Prostate gland (tissue), 2 donors: ENCODE measurements around the gene SLC25A42. TPM values are rescaled to one million over a fixed set of nuclear protein-coding genes. Genes with fewer than 3 reads are reported as not detected.

Experiments used
- DNase-seq: peaks from one replicate; pipeline ENCODE4 v3.0.0-alpha.2; 2019; ENCODE audit warnings: low spot score
- H3K27ac ChIP-seq, 2 donors: fragments of 200-600 bp; sonication (generic); 2 replicates each; pipeline ENCODE4 v1.5.1; 2017 to 2019
- H3K27me3 ChIP-seq: fragments of 200-600 bp; sonication (generic); replicated peaks from 2 replicates; pipeline ENCODE4 v1.5.1; 2019; ENCODE audit not compliant: insufficient read depth
- H3K36me3 ChIP-seq, 2 donors: fragments of 200-600 bp; sonication (generic); 1 replicate in 1 of 2; 2 replicates in 1 of 2; pipeline versions ENCODE4 v1.5.1 to v1.8.1; 2017 to 2019
- H3K4me1 ChIP-seq: fragments of 200-600 bp; sonication (generic); replicated peaks from 2 replicates; pipeline ENCODE4 v1.5.1; 2019
- H3K4me3 ChIP-seq, 2 donors: fragments of 200-600 bp; sonication (generic); 2 replicates each; pipeline ENCODE4 v1.5.1; 2017 to 2019
- H3K9me3 ChIP-seq: fragments of 200-600 bp; sonication (generic); 2 replicates; pipeline ENCODE4 v1.5.1; 2017
- CTCF ChIP-seq, 4 experiments: fragments of 200-600 bp in 2 of 4; fragments of 450-650 bp in 2 of 4; sonication (generic) in 2 of 4; IDR thresholded peaks; 1 replicate in 3 of 4; 2 replicates in 1 of 4; pipeline ENCODE4 v1.5.1; 2016 to 2019; ENCODE audit warnings: antibody characterized with exemption in 4 of 4, mild to moderate bottlenecking in 2 of 4, moderate library complexity in 2 of 4
- POLR2A ChIP-seq: fragments of 450-650 bp; IDR thresholded peaks from one replicate; pipeline ENCODE4 v1.6.1; 2016; ENCODE audit warnings: antibody characterized with exemption, mild to moderate bottlenecking
- POLR2AphosphoS5 ChIP-seq: sonication (generic); formaldehyde crosslinking; IDR thresholded peaks from one replicate; pipeline ENCODE4 v1.6.1; 2017; ENCODE audit warnings: antibody characterized with exemption
- WGBS: methylation state at CpG from one replicate; pipeline ENCODE4 v1.1.5; 2018; 5-methylcytosine and 5-hydroxymethylcytosine counted together
- intact Hi-C: fragments of 100-400 bp; cut with DNase I; formaldehyde crosslinking; loops from one replicate; pipeline ENCODE4 v1.14.2; 2022
- total RNA-seq, 2 donors: library from RNA; depleted of rRNA; stranded (reverse); fragments of >200 nt; gene quantifications; one replicate each; pipeline ENCODE4 v1.1.0, GENCODE V29; 2016

Gene SLC25A42
- total RNA-seq, 2 donors from 2014 or later = 11.5 to 18.6 TPM

GRCh38 chr19:19040417-19040816 is 23.4 kb upstream of the SLC25A42 start:
- peak; percentile 75 for DNase-seq
- TF ChIP-seq POLR2AphosphoS5 (peak; percentile 72), CTCF (IDR thresholded peaks at IDR 0.05) (no peak)
- WGBS = 36% methylated on average over 7 of the region's 7 CpGs

GRCh38 chr19:19042732-19043280 is 21.0 kb upstream of the SLC25A42 start:
- Histone ChIP-seq H3K9me3 (no peaks in the 10 kb centered on the region), H3K27ac (no peak overlapping the region), H3K4me1 (no peaks in the 10 kb centered on the region), H3K36me3 (no peaks in the 10 kb centered on the region), H3K27me3 (no peaks in the 10 kb centered on the region), H3K4me3 (no peak overlapping the region)
- WGBS = 93% methylated on average over 13 of the region's 13 CpGs
- intact Hi-C loops = no loop called here
- no peak for TF ChIP-seq CTCF (IDR thresholded peaks at IDR 0.05)
- TF ChIP-seq POLR2AphosphoS5 = no peak
- no peak for TF ChIP-seq POLR2A
- DNase-seq = no peak

More at GRCh38 chr19:19040417-19040816, 23.4 kb upstream of the SLC25A42 start:
- H3K27ac ChIP-seq = peak overlapping the region; percentile 47 to 49
- no peaks in the 10 kb centered on the region for H3K9me3 ChIP-seq
- no peaks in the 10 kb centered on the region for H3K36me3 ChIP-seq
- no peaks in the 10 kb centered on the region for H3K4me1 ChIP-seq
- intact Hi-C loops = no loop called here
- H3K27me3 ChIP-seq = no peaks in the 10 kb centered on the region
- H3K4me3 ChIP-seq = no peak overlapping the region

GRCh38 chr19:19043481-19043880 is 20.3 kb upstream of the SLC25A42 start:
- Histone ChIP-seq H3K9me3 (no peaks in the 10 kb centered on the region), H3K4me1 (no peaks in the 10 kb centered on the region), H3K36me3 (no peaks in the 10 kb centered on the region), H3K4me3 (no peak overlapping the region), H3K27me3 (no peaks in the 10 kb centered on the region), H3K27ac (no peak overlapping the region)
- DNase-seq = no peak
- TF ChIP-seq POLR2A = no peak
- TF ChIP-seq CTCF (IDR thresholded peaks at IDR 0.05) = no peak
- TF ChIP-seq POLR2AphosphoS5 = no peak
- intact Hi-C loops = no loop called here
- WGBS = 90% methylated on average over 6 of the region's 6 CpGs

- 88% methylated on average over 6 of the region's 6 CpGs for WGBS
- H3K4me3 ChIP-seq = no peak overlapping the region
- intact Hi-C loops = no loop called here
- no peak for DNase-seq
- H3K27ac ChIP-seq = no peak overlapping the region
- no peaks in the 10 kb centered on the region for H3K36me3 ChIP-seq
- no peaks in the 10 kb centered on the region for H3K27me3 ChIP-seq
- no peaks in the 10 kb centered on the region for H3K9me3 ChIP-seq
- H3K4me1 ChIP-seq = no peaks in the 10 kb centered on the region
- no peak for TF ChIP-seq POLR2A
- no peak for TF ChIP-seq POLR2AphosphoS5
- no peak for TF ChIP-seq CTCF (IDR thresholded peaks at IDR 0.05)
Measured at GRCh38 chr19:19043881-19044280, 19.9 kb upstream of the SLC25A42 start.

DNA sequence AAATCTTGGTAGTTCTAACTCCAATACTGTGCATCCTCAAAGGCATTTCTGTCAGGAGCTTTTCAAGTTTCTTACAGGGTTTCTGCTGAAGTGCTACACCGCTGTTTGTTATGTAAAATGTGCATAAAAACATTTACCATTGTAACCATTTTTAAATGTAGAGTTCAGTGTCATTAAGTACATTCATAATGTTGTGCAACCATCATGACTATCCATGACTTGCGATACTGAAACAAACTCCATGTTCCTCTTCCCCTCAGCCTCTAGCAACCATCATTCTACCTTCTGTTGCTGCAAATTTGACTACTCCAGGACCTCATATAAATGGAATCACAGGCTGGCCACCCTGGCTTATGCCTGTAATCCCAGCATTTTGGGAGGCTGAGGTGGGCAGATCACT is 14.4 kb upstream of the SLC25A42 start:
- H3K9me3 ChIP-seq = no peaks in the 10 kb centered on the region
- H3K27ac ChIP-seq = no peak overlapping the region
- 96% methylated on average over 2 of the region's 2 CpGs for WGBS
- H3K4me3 ChIP-seq = no peak overlapping the region
- H3K4me1 ChIP-seq = no peaks in the 10 kb centered on the region
- DNase-seq = no peak
- no peaks in the 10 kb centered on the region for H3K27me3 ChIP-seq
- H3K36me3 ChIP-seq = peaks cover 0 to 4% of the 10 kb centered on the region in 2 donors
- TF ChIP-seq POLR2AphosphoS5 = no peak
- no peak for TF ChIP-seq CTCF (IDR thresholded peaks at IDR 0.05)
- TF ChIP-seq POLR2A = no peak
- intact Hi-C loops = no loop called here
